HG03342 (cell line): ENCODE measurements around the gene AKR1C3.
"Not testable (repeated sequence)": the region's sequence is repeated elsewhere in the genome, so short reads cannot be mapped to it uniquely, and the experiment has no call there.

Experiments used
- ATAC-seq: cut with Tn5 transposase; IDR thresholded peaks from one replicate; pipeline ENCODE4 v1.9.1; 2021; ENCODE audit warnings: mild to moderate bottlenecking, moderate library complexity; ENCODE audit not compliant: unreplicated experiment

The AKR1C3 gene

DNA sequence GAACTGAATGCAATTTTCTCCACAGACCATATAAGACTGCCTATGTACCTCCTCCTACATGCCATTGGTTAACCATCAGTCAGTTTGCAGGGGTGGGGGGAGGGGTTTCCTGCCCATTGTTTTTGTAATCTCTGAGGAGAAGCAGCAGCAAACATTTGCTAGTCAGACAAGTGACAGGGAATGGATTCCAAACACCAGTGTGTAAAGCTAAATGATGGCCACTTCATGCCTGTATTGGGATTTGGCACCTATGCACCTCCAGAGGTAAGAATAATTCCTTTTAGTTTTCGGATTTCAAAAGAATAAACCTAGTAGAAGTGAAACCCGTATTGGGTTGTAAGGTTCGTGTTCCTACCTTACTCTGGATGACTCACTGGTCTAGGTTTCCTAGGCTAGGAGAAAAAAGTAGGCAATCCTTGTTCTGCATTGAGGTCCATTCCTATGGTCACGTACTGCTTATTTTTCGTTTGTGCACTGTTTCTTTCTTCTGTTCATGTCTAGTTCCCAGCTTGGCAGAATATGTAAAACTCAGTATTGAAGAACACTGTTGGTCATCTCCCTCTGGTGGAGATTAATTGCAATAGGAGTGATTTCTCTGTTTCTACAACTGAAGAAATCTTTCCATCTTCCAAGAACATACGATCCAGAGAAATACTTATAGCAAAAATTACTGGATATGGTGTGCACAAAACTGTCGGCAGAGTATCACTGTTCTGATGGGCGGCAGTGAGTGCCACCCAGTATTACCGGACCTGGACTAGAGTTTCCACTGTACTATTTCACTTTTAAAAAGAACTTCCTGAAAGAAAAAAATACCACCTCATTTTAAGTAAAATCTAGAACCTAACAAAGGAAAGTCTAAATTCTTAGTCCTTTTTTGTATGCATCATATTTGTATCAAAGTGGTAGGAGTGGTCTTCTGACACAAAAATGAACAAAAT, at the start of gene AKR1C3:
AKR1C3 (plus strand) TSS at position 150 of the 941 bp plus-strand sequence; CDS start at position 181, 31 bp downstream.
- no peak for ATAC-seq

DNA sequence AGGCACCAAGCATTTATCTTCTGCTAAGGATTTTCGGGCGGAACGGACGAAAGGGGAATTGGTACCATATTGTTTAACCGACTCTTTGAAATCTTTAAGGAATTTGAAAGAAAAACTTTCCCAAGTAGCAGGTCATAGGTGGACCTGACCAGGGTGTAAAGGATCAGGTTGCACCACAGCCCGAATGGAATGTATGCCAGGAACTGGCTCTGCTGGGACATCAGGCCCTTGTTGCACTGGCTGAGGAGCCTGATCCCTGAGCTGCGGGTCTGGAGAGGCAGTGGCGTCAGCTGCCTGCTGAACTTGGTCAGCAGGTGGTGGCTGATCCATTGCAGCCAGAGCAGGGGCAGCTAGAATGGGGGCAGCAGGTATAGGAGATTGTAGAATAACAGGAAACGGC, 49.1 kb upstream of the AKR1C3 start:
- ATAC-seq = no peak

DNA sequence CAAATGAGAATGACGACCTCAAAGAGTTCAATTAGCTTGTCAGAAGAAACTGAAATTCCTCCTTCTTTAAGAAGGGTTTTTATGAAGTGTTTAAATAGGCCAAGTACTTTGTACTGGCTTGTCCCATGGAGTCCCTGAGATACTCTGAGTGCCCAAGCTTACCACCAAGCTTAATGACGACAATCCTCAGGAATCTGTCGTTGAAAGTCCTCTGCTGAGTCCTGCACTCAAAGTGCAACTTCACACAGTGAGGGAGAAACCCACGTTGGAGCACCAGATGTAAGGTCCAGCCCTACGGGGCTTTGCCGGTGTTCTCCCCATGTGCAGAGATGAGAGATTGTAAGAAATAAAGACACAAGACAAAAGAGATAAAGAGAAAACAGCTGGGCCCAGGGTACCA, 47.8 kb upstream of the AKR1C3 start:
- ATAC-seq = no peak

DNA sequence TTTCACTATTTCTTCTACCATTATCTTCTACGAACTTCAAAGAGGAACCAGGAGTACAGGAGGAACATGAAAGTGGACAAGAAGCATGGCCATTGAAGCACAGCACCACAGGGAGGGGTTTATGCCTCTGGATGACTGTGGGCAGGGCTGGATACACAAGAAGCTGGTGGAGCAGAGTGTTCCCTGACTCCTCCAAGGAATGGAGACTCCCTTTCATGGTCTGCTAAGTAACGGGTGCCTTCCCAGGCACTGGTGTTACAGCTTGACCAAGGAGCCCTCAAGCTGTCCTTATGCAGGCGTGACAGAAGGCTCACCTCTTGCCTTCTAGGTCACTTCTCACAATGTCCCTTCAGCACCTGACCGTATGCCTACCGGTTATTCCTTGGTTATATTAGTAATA, 47.2 kb upstream of the AKR1C3 start:
- ATAC-seq = not testable (repeated sequence)

DNA sequence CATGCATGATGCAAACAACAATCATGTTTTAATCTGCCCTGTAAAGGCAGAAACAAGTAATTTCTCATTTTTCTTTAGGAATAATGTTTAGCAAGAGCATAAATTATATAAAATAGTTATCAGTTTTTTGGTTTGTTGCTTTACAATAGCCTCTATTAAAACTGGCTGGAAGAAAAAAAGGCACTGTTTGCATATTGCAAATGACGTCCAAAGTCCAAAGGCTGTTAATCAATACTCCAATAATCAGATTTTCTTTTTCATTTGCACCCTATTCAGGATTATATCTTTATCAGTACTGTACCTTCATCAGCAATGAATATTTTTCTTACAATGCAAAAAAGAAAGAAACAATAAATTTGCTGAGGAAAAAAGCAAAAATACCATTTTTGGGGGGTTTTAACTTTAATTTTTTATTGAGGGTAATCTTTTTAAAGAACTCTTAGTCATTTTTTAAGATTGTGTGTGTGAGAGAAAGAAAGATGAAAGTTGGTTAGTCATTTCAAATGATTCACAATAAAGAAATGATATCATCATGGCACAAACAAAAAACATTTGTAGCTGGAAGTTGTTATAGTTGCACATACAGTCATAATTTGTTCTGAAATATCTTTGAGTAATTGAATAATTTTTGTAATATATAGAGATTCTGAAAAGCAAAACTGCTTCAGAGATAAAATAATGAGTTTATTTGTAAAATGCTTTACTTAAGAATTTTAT, 46.1 kb upstream of the AKR1C3 start:
- ATAC-seq = no peak

DNA sequence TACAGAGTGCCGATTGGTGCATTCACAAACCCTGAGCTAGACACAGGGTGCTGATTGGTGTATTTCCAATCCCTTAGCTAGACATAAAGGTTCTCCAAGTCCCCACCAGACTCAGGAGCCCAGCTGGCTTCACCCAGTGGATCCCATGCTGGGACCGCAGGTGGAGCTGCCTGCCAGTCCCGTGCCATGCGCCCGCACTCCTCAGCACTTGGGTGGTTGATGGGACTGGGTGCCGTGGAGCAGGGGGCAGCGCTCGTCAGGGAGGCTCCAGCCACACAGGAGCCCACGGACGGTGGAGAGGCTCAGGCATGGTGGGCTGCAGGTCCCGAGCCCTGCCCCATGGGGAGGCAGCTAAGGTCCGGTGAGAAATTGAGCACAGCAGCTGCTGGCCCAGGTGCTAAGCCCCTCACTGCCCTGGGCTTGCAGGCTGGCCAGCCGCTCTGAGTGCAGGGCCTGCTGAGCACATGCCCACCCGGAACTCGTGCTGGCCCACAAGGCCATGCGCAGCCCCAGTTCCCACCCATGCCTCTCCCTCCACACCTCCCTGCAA, 41.2 kb upstream of the AKR1C3 start:
- not testable (repeated sequence) for ATAC-seq

DNA sequence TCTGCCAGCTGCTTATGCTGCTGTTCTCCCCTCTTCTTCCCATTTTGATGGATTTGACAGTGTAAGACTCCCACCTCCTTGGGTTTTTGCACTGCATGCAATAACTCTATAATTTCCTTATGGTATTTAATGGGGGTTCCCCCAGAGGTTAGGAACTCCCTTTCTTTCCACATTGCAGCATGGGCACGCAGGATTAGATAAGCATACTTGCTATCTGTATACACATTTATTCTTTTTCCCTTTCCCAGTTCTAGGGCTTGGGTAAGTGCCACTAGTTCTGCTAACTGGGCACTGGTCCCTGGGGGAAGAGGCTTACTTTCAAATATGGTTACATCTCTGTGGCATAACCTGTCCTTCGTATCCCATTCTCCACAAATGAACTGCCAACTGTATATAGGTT, 39.4 kb upstream of the AKR1C3 start:
- ATAC-seq = not testable (repeated sequence)

DNA sequence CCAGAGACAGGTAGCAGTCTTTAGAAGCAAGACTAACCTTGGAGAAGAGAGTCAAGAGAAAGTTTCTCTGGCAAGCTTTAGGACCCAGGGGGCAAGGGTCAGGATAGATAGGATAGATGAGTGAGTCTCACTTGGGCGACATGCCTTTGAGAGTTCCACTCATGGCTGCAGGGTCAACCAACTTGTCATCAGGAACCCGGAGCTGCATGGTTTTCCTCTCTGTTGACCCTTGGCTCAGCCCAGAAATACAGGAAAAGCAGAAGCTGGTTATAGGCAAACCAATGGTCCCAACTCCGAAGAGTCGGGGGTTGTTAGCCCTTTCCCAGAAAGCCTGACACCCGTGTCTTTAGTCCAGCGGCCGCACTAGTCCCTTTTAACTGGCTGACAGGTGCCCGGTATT, 34.9 kb upstream of the AKR1C3 start:
- not testable (repeated sequence) for ATAC-seq

DNA sequence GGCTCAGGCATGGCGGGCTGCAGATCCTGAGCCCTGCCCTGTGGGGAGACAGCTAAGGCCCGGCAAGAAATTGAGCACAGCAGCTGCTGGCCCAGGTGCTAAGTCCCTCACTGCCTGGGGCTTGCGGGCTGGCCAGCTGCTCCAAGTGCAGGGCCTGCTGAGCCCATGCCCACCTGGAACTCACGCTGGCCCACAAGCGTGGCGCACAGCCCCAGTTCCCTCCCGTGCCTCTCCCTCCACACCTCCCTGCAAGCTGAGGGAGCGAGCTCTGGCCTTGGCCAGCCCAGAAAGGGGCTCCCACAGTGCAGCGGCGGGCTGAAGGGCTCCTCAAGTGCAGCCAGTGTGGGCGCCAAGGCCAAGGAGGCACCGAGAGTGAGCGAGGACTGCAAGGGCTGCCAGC, 33.4 kb upstream of the AKR1C3 start:
- not testable (repeated sequence) for ATAC-seq

DNA sequence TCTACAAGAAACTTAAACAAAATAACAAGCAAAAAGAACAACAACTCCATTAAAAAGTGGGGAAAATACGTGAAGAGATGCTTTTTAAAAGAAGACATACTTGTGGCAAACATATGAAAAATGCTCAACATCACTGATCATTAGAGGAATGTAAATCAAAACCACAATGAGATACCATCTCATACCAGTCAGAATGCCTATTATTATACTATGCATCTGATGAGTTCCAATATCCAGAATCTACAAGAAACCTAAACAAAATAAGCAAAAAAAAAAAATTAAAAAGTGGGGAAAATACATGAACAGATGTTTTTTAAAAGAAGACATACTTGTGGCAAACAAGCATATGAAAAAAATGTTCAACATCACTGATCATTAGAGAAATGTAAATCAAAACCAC, 29.6 kb upstream of the AKR1C3 start:
- ATAC-seq = no peak

DNA sequence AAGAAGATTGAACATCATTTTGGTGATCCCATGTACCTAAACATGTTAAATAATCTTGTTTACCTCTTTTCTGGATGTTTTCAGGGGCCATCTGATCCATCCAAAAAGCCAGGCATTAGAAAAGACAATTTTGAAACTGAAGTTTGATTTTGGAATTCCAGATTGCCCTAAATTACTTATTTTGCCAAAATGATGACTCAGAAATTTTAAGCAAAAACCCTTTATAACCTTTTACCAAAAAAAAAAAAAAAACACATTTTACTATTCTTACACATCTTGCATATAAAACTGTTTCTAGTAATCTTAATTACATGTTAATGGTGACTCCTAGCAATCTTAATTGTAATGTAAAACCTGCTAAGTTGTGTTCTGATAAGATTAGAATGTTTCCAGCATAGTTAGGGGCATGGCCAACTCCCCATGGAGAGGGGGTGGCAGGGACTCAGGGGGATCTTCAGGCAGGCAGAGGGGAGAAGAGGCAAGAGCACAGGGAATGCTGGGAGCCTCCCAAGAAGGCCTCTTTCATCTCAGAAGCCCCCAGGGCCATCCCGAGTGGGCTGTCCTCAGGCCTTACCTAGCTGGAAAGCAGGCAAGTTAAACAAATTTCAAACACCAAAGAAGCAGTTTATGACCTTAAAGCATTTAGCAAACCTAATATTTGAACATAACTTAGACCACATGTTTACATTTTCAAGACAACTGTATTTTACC, 25.8 kb upstream of the AKR1C3 start:
- ATAC-seq = no peak

DNA sequence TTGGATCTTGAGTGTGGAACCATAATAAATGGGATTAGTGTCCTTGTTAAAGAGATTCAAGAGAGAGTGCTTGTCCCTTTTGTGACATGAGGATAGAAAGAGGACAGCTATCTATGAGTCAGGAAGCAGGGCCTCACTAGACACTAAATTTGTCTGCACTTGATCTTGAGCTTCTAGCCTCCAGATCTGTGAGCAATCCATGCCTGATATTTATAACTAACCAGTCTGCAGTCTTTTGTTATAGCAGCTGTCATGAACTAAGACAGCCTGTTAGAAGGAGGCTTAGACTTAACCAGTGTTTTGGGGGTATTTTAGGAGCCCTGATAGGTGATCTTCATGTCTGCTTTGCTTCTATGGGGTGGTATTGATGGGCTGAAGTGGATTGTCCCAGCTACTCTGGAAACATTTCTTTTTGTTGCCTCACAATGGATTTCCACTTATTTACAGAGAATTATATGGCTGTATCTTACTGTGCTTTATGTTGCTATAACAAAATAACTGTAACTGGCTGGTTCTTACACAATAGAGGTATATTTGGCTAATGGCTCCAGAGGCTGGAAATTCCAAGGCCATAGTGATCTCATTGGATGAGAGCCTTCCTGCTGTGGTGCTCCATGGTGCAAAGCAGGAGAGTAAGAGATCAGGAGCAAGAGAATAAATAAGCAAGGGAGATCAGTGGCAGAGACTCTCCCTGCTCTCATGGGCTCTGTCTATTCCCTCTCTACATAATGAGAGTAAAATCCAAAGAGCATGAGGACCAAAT, 23.4 kb upstream of the AKR1C3 start:
- no peak for ATAC-seq

DNA sequence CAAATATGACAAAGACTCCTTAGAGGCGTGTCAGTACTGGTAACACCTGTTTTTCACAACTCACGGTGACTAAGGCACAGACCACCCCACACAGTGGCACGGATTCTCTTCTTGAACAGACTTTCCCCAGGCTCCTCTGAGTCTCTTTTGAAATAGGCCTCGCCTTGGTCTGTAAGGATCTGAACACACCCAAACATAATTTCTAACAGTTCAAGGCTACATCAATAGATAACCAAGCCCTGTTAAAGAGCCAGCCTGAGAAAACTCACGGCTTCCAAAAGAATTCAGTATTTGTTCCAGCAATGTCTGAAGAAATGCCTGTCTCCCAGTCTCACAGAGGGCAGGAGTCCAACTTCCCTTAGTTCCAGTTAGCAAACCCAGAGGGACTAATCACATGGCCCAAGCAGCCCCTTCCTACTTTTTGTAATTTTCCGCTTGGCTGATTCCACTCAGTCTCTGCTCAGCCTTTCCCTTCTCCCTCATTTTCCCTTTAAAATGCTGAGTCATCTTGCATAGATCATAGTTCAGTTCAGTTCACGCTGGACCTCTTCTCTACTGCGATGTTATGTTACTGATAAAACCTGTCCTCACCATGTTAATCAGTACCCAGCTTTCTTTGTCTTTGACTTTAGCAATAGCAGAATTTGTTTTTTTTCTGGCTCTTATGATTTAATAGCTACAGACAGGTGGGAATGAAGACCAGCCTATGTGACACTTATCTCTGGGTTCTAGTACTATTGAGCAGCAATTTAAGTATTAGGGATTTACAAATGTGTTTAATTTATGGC, 22.6 kb upstream of the AKR1C3 start:
- ATAC-seq = no peak

DNA sequence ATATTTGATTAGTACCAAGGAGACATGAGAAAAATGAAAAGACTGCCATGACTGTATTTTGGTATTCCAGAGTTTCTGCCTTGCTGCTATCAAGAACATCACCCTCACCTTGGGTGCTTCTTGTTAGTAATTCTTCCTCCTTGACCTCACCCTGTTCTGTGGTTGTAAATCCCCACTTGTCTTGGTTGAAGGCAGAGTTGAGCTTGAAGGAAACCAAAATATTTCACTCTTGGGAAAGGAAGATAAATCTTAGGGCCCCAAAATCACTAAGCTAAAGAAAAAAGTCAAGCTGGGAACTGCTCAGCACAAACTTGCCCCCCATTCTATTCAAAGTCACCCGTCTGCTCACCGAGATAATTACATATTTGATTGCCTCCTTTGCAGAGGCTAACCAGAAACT, 20.6 kb upstream of the AKR1C3 start:
- no peak for ATAC-seq

DNA sequence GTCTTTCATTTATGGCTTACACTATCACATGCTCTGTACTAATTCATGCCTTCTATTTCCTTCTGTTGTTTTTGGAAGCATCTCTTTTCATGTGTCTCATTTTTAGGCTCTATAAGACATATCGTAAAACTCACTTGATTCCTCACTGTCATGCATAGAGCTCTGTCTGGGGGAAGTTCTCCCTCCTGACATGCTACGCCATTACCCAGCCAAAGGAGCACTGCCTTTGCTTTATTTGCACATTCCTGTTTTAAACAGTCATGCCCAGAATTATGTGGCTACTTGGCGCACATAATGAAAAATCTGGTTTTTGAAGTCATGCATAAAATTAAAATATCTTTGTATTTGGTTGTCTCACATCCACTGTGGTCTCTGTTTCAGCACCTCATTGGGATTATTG, 17.6 kb upstream of the AKR1C3 start:
- no peak for ATAC-seq

DNA sequence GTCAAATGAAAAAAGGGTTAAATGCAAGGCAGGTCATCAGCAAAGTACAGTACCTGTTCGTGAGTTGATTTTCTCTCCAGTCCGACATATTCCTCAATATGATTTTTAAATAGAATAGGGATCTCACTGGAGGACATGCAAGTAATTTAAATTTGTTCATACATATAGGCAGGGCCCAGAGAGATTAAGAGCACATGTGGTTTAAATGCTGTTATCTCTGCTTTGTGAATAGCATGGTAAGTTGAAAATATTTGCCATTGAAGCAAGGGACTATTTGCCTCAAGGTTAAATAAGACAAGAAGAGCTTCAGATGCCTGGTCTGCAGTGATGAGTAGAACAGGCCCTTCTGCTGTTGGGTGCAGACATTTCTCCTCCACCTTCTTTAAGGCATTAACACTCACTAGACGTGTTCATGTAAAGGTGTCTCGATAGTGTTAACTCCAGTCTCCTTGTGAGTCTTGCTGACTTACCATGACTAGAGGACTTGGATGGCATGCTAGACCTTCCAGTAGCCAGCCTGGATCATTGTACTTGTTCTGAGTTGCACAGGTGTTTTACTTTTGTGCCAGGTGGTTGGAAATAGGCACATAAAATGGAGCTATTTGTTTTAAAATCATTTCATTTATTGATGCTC, 15.6 kb upstream of the AKR1C3 start:
- ATAC-seq = no peak

DNA sequence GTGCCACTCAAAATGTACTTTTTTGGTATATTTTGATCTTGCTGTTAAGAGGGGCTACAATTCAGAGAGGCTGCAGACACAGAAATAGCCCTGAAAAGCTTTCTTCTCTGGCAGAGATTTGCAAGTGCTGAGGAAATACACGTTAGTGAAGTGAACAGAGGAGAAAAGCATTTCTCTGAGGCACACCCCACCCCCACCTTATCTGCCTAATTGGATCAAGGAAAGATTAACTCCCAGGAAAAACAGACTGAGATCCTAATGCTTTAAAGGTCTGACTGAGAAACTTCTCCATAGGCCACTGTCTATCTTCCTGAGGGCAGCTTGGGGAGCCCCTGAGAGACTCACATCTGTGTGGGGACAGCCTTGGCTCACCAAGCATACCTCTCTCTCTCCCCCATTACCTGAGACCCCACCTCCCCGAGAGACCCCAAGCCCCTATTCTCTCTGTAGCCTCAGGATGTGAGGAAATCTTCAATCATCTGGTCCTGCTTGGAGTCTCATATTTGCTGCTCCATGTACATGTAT, 14.8 kb upstream of the AKR1C3 start:
- no peak for ATAC-seq

DNA sequence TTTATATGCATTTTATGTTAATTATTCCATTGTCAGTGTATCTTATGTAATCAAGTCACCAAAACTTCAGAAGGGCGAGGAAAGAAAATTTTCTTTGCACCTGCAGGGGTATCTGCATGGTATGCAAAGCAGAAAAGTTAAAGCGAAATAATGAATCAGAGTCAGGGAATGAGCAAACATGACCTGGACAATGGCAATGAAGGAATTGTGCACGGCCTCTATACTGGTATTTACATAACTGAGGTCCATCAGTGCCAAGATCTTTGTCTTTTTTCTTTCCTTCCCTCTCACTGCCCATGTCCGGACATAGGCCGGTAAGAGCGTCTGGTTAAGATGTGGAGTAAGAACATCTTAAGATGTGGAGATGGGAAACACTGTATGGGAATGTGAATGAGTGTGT, 14.4 kb upstream of the AKR1C3 start:
- ATAC-seq = no peak

DNA sequence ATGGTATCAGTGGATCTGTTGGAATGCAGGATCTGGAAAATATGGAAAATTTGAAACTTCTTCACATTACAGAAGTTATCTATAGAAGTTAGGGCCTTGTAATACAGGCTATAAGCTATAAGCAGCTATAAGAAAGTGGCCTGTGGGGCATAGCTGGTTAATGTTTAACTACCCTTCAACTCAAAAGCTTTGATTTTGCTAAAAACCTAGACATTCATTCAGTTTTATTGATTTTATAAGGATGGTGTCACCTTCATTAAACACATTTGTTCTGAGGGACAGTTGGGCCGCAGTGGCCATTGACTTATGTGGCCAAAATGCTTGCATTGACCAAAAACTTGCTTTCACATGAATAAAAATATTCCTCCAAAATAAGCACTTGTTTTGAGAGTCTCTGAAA, 13.1 kb upstream of the AKR1C3 start:
- ATAC-seq = no peak
